Skin epidermis (tissue), 12 donors: ENCODE results near the gene LYPD4.

ENCODE experiments used
- H3K27ac ChIP-seq, 21 experiments: fragments of 200-600 bp; sonication (generic) in 11 of 21; one replicate each; pipeline ENCODE4 v1.5.0; 2020; ENCODE audit warnings: mild to moderate bottlenecking in 3 of 21, inconsistent platforms in 2 of 21, moderate library complexity in 2 of 21
- H3K4me3 ChIP-seq, 7 experiments: fragments of 200-600 bp; sonication (generic) in 2 of 7; one replicate each; pipeline ENCODE4 v1.5.0; 2020; ENCODE audit warnings: inconsistent platforms in 2 of 7, mild to moderate bottlenecking in 2 of 7, moderate library complexity in 1 of 7

Gene LYPD4

DNA sequence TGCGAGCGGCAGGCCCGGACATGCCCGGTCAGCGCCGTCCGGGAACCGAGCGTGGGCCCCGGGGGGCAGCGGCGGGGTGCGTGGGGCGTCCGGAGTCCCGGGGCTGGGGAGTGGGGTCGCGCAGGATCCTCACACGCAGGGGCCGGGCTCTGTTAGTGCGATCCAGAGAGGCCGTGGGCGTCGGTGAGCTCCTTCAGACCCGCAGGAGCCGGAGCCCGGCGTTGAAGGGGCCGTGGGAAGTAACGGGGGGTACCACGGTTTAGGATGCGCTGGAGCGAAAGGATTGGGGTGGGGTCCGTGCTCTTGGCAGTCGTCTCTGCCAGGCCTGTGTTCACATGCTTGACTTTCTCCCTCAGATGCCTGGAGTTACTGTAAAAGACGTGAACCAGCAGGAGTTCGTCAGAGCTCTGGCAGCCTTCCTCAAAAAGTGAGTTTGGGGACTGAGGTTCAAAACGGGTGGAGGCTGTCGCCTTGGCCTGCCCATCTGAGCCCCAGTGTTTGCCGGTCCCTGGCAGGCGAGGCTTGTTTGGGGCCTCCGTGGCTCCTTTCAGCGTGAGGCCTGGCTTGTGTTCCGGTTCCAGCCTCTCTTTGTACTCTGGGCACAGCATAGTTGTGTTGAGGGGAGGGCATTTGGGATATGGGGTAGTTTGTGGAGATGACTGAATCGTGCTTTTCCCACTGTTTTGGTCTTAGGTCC lies 16.1 kb upstream of the LYPD4 start:
- H3K4me3 ChIP-seq = peak overlapping the region; percentile 54 to 95 (median 75)
- peak overlapping the region; percentile 85 to 100 (median 98) for H3K27ac ChIP-seq

DNA sequence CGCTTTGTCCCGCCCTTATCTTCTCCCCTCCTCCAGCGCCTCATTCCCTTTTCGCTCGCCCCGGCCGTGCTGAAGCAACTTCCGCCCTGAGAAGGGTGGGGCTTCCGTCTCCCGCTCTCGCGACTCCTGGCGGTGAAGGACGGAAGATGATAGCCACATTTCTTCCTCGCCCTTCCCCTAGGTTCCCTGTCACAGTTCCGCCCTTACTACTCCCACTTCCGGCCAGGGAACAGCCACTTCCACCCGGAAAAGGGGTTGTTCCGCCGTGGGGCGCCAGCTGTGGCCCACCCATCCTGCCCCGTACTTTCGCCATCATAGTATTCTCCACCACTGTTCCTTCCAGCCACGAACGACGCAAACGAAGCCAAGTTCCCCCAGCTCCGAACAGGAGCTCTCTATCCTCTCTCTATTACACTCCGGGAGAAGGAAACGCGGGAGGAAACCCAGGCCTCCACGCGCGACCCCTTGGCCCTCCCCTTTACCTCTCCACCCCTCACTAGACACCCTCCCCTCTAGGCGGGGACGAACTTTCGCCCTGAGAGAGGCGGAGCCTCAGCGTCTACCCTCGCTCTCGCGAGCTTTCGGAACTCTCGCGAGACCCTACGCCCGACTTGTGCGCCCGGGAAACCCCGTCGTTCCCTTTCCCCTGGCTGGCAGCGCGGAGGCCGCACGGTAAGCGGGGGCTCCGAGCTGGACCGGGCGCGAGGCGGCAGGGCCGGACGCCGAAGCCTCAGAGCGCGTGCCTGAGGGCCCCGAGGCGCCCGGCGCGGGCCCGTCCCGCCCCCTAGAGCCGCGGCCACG lies 15.3 kb upstream of the LYPD4 start, which contains the start of gene RPS19:
Gene RPS19 (plus strand): TSS at position 638 of the 801 bp plus-strand sequence. CDS start 520 bp downstream, outside the sequence.
- Histone ChIP-seq H3K4me3 (peak within 1 kb of the TSS; percentile 54 to 95 (median 75)), H3K27ac (peak within 1 kb of the TSS; percentile 85 to 100 (median 98))

DNA sequence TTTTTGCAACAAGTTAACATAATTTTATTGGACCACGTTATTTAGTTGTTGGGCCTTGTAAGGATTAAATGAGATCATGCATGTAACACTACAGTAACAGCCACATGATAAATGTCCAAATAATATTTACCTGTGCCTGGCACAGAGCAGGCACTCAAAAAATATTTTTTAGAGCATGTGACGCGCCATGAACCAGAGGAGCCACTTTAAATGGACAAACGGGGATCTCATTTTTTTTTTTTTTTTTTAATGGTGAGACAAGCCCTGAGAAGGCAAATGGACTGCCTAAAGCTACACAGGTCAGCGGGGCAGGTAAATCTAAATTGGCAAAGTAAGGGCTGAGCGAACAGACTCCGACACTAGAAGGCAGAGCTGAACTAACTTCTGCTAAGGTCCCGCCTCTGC lies 14.7 kb upstream of the LYPD4 start:
- H3K27ac ChIP-seq = peak overlapping the region in 13 of 21 experiments; percentile 19 to 100 (median 97)
- H3K4me3 ChIP-seq = peak overlapping the region in 3 of 7 experiments; percentile 0 to 95 (median 60)

DNA sequence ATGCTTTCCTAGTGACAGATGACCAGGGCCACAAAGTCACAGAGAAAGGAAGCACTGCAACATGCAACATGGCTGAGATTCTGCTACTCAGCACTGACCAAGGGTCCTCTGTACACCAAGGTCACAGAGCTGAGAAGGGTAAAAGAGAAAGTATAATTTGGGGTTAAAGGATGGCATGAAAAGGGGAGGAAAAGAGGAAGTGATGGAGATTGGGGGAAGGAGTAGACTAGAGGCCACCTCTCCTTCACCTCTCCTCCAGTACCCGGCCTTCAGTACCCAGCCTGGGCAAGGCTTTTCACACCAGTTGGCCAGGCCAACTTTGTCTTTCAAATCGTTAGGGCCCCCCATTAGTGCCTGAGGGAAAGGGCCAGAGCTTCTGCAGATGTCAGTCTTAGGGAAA lies 9.3 kb upstream of the LYPD4 start:
- Histone ChIP-seq H3K27ac (no peak overlapping the region), H3K4me3 (no peak overlapping the region)

DNA sequence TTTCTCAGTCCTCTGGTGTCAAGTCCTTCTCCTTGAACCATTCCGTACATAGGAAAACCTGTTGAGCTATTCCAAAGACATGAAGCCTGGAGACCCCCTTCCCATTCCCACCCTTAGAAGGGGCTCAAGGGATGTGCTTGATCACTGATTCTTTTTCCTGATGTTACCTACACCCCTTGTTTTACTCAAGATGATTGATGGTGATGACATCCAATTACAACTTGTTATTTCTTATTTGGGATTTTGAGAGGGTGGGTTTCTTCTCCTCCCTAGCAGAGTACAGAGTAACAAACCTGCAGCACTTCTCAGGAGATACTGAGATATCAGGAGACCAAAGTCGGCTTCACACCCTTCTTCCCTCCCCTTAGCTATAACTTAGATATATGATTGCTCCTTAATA lies 8.9 kb upstream of the LYPD4 start:
- H3K27ac ChIP-seq = no peak overlapping the region
- H3K4me3 ChIP-seq = no peak overlapping the region

DNA sequence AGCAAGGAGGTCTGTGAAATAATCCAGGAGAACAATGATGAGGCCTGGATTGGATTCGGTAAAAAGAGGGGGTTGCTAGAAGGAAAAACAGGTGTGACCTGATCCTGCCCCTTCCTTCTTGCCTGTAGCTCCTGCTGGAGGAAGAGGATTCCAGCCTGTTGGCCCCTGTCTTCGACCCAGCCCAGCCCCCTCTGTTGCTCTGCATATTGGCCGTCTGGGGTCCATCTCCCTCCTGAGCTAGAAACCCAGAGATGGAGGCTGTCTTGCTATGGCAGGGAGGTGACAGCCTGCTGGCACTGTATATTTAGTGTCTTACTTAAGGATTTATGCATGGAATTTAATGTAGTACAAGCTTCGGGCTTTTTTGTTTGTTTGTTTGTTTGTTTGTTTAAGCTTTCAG lies 7.0 kb upstream of the LYPD4 start:
- Histone ChIP-seq H3K4me3 (no peak overlapping the region), H3K27ac (no peak overlapping the region)

DNA sequence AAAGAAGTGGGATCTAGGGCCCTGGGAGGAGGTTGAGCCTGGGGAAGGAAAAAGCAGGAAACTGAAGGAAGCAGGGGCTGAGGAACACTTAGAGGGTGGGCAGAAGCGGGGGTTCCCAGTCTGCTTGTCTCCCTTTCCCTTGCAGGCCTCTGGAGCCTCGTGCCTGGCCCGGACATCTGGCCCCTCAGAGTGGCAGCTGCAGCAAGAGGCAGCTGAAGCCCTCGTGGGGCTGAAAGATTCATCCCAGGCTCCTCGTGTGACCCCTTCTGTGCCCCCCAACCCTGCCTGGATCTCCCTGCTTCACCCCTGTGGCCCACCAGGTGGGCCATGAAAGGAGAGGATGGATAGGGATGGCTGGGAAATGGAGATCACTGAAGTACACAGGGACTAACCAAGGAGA lies 5.9 kb upstream of the LYPD4 start:
- Histone ChIP-seq H3K4me3 (no peak overlapping the region), H3K27ac (no peak overlapping the region)

DNA sequence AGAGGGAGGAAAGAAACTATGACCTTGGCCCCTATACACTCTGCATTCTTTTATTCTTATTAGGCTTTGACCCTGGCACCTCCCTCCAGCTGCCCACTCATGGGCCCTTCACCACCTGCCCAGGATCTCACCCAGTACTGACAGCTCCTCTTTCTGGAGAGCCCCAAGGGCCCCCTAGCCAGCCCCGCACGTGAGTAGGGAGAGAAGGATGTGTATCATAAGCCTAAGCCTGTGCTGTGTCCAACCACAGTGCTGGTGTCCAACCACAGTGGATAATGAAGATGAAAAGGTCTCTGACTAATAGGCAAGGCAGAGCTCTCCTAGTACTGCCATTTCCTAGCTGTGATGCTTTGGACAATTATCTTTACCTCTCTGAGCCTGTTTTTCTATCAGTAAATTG lies 4.6 kb upstream of the LYPD4 start:
- Histone ChIP-seq H3K4me3 (no peak overlapping the region), H3K27ac (no peak overlapping the region)

DNA sequence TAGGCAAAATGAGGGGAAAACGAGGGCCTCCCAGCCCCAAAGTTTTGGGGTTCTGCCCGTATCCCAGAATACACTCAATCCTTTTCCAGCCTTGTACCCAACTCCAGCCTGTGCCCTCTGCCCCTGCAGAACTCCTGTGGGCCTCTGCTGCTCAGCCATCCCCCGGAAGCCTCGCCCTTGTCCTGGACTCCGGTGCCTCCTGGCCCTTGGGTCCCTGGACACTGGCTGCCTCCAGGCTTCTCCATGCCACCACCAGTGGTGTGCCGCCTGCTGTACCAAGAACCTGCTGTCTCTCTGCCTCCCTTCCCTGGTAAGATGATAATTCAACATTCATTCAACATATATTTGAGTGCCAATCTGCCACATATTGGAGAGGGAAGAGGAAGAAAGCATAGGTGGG lies 4.2 kb upstream of the LYPD4 start:
- H3K4me3 ChIP-seq = no peak overlapping the region
- H3K27ac ChIP-seq = no peak overlapping the region

DNA sequence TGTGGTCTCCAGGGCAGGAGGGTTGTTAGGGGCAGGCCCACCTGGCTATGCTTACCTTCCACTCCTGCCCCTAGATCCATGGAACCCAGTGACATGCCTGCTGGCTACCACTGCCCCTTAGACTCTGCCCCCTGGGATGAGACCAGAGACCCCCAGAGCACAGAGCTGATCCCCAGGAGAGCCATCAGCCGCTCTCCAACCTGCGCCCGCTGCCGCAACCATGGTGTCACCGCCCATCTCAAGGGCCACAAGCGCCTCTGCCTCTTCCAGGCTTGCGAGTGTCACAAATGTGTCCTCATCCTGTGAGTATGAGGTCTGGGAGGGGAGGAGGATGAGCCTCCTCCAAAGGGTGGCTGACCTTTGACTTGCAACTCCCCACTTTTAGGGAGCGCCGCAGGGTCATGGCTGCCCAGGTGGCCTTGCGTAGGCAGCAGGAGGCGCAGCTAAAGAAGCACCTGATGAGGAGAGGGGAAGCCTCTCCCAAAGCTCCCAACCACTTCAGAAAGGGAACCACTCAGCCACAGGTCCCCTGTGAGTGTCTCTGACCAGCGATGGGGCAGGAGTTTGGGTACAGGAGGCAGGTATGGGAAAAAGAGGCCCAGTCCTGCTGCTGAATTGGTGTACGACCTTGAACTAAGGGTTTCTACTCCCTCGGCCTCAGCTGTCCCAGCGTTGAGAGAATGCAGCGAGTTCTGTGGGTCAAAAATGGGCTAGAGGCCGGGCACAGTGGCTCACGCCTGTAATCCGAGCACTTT lies 3.0 kb upstream of the LYPD4 start:
- Histone ChIP-seq H3K4me3 (no peak overlapping the region), H3K27ac (no peak overlapping the region)

DNA sequence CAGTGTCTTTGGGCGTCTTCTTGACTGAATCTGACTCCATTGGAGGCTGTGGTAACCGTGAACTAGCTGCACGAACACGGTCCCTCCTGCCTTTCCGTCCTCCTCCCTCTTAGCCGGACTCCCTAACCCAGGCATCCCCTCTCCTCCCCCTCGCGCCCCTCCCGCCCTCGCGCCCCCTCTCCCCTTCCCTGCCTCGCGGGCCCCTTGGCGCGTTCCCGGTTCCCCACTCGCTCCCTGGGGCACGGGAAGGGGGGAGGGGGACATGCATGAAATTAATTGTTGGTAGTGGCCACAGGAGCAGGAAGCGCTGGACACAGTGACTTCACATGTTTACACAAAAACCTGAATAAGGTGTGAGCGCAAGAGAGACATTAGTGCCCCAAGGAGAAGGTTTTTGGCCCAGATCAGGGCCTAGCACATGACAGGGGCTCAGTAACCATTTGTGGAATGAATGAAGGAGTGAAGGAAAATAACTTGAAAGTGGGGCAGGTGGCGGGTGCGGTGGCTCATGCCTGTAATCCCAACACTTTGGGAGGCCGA lies 638 bp upstream of the LYPD4 start:
- Histone ChIP-seq H3K27ac (no peak overlapping the region), H3K4me3 (no peak overlapping the region)

DNA sequence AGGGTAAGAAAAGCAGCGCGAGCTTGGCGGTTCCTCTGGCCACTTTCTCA lies 343 bp upstream of the LYPD4 start, which contains the start of gene DMRTC2:
Gene DMRTC2 (plus strand): TSS at position 42 of the 50 bp plus-strand sequence. CDS start 2,387 bp downstream, outside the sequence.
- H3K27ac ChIP-seq = no peak within 1 kb of the TSS
- H3K4me3 ChIP-seq = no peak within 1 kb of the TSS

DNA sequence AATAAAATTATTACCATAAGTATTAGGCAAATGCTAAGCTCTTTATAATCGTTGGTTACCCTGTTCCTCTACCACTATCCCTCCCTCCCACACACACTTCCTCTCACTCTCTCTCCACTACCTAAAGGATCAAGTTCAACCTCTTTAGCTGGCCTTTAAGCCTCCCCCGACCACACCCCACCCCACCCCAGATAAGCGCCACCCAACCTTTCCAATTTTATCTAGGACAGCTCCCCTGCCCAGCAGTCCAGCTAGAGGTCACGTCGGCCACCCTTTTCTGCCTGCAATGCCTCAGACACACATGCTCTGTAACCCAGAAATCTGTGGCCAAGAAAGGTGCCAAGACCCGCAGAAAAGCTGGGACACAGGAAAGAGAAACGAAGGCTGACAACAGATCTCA lies 1.1 kb downstream of the LYPD4 start:
- Histone ChIP-seq H3K27ac (no peak overlapping the region), H3K4me3 (no peak overlapping the region)

DNA sequence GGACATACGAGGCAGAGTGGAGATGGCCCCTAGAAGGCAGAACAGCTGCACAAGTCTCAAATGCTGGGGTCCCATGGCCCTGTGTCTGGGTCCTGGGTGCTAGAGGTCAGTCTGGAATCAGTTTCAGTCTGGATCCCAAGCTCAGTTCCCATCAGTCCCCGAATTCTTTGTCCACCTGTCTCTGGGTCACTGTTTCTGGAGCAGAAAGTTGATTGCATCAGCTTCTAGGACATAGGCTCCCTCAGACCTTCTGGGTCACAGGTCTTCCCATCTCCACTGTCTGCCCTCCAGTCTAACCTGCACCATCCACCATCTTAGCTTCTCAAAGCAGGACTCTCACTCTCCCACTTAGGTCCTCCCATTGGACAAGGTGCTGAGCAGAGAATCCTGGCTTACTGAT lies 5.3 kb downstream of the LYPD4 start:
- no peak overlapping the region for H3K27ac ChIP-seq
- no peak overlapping the region for H3K4me3 ChIP-seq

DNA sequence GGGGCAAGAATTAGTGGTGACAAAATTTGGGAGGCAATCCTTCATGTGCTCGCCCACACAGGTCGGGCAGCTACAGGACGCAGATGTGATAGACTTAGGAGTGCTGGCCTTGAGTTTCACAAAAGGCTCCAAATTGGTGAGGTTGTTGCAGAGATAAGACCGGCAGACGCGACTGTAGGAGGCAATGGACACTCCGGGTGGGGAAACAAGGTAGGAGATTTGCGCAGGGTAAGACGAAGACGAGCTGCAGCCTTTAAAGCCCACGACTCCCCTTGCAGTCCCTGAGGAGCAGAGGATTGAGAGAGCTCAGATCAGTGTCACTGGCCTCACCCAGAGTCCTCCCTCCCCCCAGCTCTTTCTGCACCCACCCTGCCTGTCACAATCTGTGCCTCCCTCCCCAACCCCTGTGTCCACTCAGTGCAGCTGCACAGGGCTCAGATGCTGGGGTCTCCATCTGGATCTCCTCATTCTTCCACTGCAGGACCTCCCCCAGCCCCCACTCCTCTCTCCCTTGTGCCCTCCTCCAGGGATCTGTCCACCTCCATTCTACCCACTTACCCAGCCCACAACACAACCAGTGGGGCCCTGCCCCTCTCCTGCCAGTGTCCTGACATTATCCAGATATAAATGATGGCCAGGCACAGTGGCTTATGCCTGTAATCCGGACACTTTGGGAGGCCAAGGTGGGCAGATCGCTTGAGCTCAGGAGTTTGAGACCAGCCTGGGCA lies 6.3 kb downstream of the LYPD4 start:
- Histone ChIP-seq H3K4me3 (no peak overlapping the region), H3K27ac (no peak overlapping the region)

DNA sequence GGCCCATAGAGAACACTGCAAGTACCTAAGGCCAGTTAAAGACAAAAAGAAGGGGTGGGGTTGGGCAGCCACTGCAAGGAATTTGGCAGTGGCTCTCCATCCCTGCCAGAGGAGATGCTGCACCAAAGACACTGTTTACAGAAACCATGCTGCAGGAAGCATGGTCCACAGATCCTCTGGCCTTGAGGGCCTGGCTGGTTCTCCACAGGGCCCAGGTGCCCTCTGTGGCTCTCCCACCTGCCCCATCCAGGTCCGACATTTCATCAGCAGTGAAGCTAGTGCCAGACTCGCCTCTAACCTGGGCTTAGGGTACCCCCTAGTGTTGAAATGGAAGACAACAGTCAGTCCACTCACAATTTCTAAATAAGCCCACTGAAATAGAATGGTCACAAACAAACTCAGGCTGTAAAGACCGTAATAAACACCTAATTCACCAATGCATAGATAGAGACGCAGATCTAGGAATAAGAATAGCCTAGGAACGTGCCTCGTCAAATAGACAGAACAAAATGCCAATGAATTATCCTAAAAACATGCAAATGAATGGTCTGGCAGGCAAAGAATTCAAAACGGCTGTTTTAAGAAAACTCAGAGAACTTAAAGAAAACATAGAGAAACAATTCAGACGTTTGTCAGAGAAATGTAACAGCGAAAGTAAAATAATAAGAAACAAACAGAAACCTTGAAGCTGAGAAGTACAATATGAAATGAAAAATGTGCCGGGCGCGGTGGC lies 23.3 kb downstream of the LYPD4 start:
- no peak overlapping the region for H3K4me3 ChIP-seq
- H3K27ac ChIP-seq = no peak overlapping the region

DNA sequence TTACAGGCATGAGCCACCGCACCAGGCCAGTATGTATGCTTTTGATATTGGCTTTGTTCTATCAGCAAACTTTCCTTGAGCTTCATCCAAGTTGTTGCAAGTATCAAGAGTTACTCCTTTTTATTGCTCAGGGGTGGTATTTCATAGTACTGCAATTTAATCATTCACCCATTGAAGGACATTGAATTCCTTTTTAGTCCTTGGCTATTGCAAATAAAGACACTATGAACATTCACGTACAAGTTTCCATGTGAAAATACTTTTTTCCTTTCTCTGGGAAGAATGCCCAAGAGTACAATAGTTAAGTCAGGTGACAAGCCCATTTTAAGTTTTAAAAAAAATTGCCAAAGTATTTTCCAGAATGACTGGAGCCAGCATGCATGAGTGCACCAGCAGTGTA lies 27.7 kb downstream of the LYPD4 start:
- H3K4me3 ChIP-seq = no peak overlapping the region

DNA sequence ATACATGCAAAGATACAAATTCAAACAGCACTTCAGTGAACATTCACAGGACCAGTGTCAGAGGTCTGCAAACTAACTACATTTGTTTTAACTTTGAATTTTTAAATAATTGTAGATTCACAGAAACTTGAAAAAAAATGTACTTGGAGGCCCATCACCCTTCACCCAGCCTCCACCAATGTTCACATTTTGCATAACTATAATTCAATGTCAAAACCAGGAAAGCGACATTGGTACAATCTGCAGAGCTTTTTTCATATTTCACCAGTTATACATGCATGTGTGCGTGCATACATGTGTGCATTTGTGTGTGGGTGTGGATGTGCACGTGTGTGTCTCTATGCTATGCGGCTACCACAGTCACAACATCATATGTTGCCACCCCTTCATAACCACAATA lies 29.2 kb downstream of the LYPD4 start:
- H3K4me3 ChIP-seq = no peak overlapping the region
- H3K27ac ChIP-seq = no peak overlapping the region

More for the DNA sequence above, 27.7 kb downstream of the LYPD4 start:
- H3K27ac ChIP-seq = no peak overlapping the region

DNA sequence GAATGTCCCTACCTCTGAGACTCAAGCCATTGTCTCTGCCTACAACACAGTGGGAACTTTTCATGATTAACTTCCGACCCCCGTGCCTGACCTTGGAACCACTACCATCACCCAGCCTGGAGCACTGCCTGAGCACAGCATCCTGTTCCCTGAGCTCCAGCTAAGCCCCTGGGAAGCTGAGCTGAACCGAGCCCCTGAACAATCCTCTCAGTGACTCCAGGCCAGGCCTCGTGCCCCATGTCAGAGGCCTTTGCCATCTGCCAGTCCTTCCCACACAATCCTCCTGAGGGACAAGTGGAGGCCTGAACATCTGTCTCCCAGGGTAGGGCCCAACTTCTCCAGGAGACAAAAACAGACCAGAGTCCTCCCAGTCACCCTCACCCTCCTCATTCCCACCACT lies 30.6 kb downstream of the LYPD4 start:
- H3K4me3 ChIP-seq = no peak overlapping the region
- no peak overlapping the region for H3K27ac ChIP-seq
